ENCODE data around the gene POLE. TPM values are rescaled to one million over a fixed set of nuclear protein-coding genes. Genes with fewer than 3 reads are reported as not detected.

The POLE gene
- total RNA-seq, 1 experiment from 2014 or later = 54.0 TPM

DNA sequence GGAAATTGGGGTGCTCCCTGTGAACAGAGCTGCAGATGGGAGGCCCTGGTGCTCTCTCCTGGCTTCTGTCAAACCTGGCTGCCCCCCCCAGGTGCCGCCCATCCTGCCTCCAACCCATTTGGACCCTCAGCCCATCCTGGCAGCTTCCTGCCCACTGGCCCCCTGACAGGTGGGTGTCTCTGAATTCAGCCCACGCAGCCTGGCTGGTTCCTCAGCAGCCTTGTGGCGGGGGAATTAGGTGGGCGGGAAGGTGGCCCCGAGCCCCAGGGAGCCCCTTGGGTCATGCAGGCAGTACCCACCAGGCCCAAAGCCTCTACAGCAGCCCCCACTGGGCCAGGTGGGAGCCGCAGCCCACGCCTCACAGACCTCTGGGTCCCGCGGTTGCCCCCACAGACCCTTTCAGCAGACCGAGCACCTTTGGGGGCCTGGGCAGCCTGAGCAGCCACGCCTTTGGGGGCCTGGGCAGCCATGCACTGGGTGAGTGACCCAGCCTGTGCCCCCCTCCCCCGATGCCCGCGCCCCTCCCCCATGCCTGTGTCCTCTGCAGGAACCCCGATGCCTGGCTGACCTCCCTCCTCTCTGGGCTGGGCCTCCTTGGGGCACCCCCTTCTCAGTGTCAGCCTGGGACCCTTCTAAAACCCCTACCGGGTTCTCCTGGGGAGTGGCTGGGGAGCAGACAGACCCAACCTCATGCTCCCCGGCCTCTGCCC is 105.6 kb downstream of the POLE start:
- Histone ChIP-seq H3K4me3 (ENCODE audit: insufficient read depth, low read depth, low read length) (peak overlapping the region; percentile 36; the same call in 1 of the 2 replicates), H3K27me3 (ENCODE audit: control insufficient read depth, insufficient read depth, low read length) (peaks cover 43% of the 10 kb centered on the region)

DNA sequence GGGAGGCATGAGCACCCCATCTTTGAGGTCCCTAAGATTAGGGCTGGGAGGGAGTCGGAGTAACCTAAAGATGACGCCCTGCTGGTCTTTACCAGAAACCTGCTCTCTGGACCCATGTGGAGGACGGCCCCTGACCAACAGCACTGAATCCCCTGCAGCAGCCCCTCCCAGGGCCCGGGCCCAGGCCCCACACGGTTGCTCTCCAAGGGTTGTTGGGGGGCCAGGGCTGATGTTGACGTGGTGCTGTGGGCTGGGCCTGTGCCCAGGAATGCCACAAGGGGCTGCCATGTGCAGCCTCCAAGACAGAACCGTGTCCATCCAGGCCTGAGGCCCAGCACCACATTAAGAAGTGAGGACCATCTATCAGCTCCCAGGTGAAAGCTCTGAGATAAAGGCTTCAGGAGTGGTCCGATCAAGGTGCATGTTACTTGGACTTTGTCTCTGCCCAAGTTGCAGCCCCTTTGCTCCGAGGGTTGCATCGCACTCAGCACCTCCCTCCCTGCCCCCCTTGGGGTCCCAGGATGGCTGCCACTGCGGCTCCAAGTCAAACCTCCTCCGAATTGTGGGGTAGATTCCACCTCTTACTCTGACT is 106.3 kb downstream of the POLE start:
- Histone ChIP-seq H3K4me3 (ENCODE audit: insufficient read depth, low read depth, low read length) (no peak overlapping the region), H3K36me3 (replicated peaks; ENCODE audit: control insufficient read depth, insufficient read depth, low read length) (peaks cover 5% of the 10 kb centered on the region), H3K27me3 (ENCODE audit: control insufficient read depth, insufficient read depth, low read length) (peaks cover 38% of the 10 kb centered on the region)
- DNase-seq = no peak

More for the DNA sequence above, 105.6 kb downstream of the POLE start:
- DNase-seq = no peak
- peaks cover 5% of the 10 kb centered on the region for H3K36me3 ChIP-seq (replicated peaks; ENCODE audit: control insufficient read depth, insufficient read depth, low read length)

DNA sequence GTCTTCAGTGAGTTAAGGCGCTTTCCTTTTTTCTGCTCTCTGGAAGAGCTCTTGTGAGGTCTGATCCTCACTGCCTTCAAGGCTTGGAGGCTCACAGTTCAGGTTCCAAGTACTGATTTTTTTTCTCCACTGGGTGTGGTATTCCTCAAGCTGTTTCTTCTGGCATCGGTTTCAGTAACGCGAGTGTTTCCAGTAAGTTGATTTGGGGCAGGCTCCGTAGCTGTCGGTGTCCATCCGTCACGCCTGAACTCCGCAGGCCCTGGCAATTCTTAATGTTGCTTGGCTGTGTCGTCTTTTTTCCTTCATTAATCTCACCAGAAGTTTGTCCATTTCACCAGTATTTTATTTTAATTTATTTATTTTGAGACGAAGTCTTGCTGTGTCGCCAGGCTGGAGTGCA is 107.4 kb downstream of the POLE start:
- peaks cover 6% of the 10 kb centered on the region for H3K36me3 ChIP-seq (replicated peaks; ENCODE audit: control insufficient read depth, insufficient read depth, low read length)

DNA sequence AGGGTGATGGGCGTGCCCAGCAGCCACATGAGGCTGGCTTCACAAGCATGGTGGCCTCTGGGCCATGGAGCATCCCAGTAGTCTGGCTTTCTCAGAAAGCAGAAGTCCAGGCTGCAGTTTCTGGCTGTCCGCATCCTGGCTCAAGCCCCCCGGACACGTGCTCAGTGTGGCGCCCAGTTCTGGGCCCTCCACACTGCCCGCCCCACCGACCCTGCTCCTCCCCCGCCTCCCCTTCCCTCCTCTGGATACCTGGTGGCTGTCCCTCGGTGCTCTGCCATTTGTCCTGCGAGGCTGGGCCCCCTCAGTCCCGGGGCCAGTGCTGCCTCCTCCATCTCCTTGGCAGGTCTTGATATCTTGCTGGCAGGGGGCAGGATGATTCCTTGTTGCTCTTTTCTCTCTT is 108.3 kb downstream of the POLE start:
- H3K27me3 ChIP-seq (ENCODE audit: control insufficient read depth, insufficient read depth, low read length) = peaks cover 18% of the 10 kb centered on the region
- peaks cover 7% of the 10 kb centered on the region for H3K36me3 ChIP-seq (replicated peaks; ENCODE audit: control insufficient read depth, insufficient read depth, low read length)
- no peak for DNase-seq
- H3K4me3 ChIP-seq (ENCODE audit: insufficient read depth, low read depth, low read length) = no peak overlapping the region

More for the DNA sequence above, 107.4 kb downstream of the POLE start:
- no peak overlapping the region for H3K4me3 ChIP-seq (ENCODE audit: insufficient read depth, low read depth, low read length)
- H3K27me3 ChIP-seq (ENCODE audit: control insufficient read depth, insufficient read depth, low read length) = peaks cover 27% of the 10 kb centered on the region
- no peak for DNase-seq

DNA sequence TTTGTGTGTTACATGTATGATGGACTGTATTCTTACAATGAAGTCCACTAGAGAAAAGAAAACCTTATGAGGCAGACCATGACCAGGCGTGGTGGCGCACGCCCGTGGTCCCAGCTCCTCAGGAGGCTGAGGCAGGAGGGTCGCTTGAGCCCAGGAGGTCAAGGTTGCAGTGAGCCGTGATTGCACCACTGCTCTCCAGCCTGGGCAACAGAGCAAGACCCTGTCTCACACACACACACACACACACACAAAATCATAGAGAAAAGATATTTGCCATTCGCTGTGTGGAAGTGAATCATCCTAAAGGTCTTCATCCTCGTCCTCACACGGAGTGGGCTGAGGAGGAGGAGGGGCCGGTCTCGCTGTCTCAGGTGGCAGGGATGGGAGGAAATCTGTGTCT is 109.0 kb downstream of the POLE start:
- Histone ChIP-seq H3K4me3 (ENCODE audit: insufficient read depth, low read depth, low read length) (no peak overlapping the region), H3K36me3 (replicated peaks; ENCODE audit: control insufficient read depth, insufficient read depth, low read length) (peaks cover 7% of the 10 kb centered on the region), H3K27me3 (ENCODE audit: control insufficient read depth, insufficient read depth, low read length) (peaks cover 15% of the 10 kb centered on the region)
- DNase-seq = no peak

DNA sequence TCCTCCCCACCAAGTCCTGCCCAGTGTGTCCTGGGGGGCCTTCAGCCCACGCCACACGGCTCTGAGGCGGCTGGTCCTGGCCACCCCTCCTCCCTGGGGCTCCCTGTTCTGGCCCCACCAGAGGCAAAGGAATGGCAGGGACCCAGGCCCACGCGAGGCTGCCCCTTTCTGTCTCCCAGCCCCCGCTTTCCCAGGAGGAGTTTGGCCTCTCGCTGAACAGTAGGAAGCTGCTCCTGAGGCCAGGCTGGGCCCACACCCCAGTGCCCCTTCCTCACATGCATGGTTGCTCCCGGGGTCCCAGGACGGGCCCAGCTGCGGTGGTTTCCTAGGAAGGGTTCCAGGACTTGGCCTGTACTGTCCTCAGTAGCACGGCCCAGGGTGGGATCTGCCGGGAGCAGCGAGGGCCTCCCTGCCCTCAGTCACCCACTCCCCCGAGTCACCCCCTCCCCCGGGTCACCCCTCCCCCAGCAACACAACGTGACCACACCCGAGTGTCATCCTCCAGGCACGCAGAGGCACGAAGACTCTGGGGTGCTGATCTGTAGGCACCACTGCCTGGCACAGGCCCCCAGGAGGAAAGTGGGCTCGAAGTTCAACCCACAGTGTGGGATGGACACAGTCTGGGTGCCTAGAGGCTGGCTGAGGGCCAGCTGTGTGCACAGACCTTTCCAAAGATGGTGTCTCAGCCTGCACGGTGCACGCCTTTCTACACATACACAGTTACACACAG is 109.8 kb downstream of the POLE start:
- Histone ChIP-seq H3K36me3 (replicated peaks; ENCODE audit: control insufficient read depth, insufficient read depth, low read length) (peaks cover 7% of the 10 kb centered on the region), H3K4me3 (ENCODE audit: insufficient read depth, low read depth, low read length) (no peak overlapping the region), H3K27me3 (ENCODE audit: control insufficient read depth, insufficient read depth, low read length) (peaks cover 8% of the 10 kb centered on the region)
- DNase-seq = no peak

DNA sequence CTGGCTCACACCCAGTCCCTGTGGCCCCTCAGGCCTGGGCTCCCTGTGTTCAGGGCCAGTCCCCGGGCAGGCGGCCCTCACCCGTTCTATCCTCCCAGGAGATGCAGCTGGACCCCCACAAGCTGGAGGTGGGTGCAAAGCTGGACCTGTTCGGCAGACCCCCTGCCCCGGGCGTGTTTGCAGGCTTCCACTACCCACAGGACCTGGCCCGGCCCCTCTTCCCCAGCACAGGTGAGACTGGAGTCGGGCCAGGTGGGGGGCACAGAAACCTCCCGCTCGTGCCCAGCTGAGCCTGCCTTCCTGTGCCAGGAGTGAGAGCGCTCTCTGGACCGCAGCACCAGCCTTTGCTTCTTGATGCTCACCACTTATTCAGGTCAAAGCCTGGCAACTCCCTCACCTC is 110.4 kb downstream of the POLE start:
- Histone ChIP-seq H3K36me3 (replicated peaks; ENCODE audit: control insufficient read depth, insufficient read depth, low read length) (peaks cover 8% of the 10 kb centered on the region), H3K4me3 (ENCODE audit: insufficient read depth, low read depth, low read length) (no peak overlapping the region), H3K27me3 (ENCODE audit: control insufficient read depth, insufficient read depth, low read length) (peaks cover 2% of the 10 kb centered on the region; the same call in 1 of the 2 replicates)
- no peak for DNase-seq

DNA sequence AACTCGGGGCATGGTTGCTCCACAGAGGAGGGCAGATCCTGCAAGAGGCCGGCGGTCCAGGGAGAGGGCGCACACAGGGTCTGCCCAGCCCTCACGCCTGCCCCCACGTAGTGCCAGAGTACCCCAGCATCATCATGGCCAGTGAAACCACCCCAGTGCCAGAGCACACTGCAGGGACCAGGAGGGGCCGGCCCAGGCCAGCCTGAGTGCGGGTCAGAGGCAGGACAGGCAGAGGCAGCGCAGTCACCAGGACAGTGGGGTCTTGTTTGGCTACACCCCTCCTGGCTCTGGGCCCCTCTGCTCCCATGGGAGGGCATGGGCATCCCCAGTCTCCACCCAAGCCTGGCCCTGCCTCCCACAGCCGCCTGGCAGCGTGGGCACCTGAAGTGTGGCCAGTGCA is 111.5 kb downstream of the POLE start:
- Histone ChIP-seq H3K36me3 (replicated peaks; ENCODE audit: control insufficient read depth, insufficient read depth, low read length) (peaks cover 8% of the 10 kb centered on the region), H3K4me3 (ENCODE audit: insufficient read depth, low read depth, low read length) (no peak overlapping the region), H3K27me3 (ENCODE audit: control insufficient read depth, insufficient read depth, low read length) (no peaks in the 10 kb centered on the region; the same call in 1 of the 2 replicates)
- no peak for DNase-seq

DNA sequence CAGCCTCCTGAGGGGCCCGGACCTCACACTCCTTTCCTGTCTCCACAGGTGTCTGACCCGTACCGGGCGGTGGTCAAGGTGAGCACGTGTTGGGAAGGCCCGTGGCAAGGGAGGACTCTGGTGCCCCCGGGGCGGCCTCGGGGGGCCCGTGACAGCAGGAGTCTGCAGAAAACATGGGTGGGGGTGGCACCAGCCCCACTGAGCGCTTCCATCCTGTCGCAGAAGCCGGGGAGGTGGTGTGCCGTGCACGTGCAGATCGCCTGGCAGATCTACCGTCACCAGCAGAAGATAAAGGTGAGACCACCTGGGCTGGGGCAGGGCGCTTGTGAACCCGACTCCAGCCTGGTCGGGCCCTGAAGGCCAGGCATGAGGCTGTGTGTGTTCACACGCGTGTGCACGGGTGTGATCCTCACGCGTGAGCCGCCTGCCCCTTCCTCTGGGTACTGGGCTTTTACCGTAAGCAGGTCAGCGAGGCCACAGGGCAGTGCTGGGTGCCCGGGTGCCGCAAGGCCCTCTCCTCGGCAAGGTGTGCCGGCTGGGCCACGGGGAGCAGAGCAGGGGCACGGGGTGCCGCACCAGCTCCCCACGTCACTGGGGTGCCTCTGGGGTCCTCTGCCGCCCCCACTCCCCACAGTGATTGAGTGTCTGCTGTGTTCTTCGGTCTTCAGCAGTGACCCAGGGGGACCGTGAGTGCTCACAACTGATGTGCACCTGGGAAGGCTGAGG is 112.7 kb downstream of the POLE start:
- Histone ChIP-seq H3K36me3 (replicated peaks; ENCODE audit: control insufficient read depth, insufficient read depth, low read length) (peaks cover 8% of the 10 kb centered on the region), H3K4me3 (ENCODE audit: insufficient read depth, low read depth, low read length) (no peak overlapping the region), H3K27me3 (ENCODE audit: control insufficient read depth, insufficient read depth, low read length) (no peaks in the 10 kb centered on the region)
- no peak for DNase-seq

Other genes starting within 250 kb of the POLE start
- 17.5 and 26.6 TPM in 2 replicates for gene FBRSL1, start 197.2 kb downstream of the POLE start, total RNA-seq (2014; rRNA removed; shearing (Covaris generic))
- not detected in 2 replicates for gene LRCOL1, start 76.8 kb downstream of the POLE start, total RNA-seq (2014; rRNA removed; shearing (Covaris generic))
- 0.15 and 0.28 TPM in 2 replicates for gene P2RX2, start 68.6 kb downstream of the POLE start, total RNA-seq (2014; rRNA removed; shearing (Covaris generic))
- gene PXMP2, start 245 bp upstream of the POLE start, total RNA-seq (2014; rRNA removed; shearing (Covaris generic)) = 18.0 and 29.9 TPM in 2 replicates
- 125 and 161 TPM in 2 replicates for gene PGAM5, start 23.5 kb upstream of the POLE start, total RNA-seq (2014; rRNA removed; shearing (Covaris generic))
- gene ANKLE2, start 74.5 kb upstream of the POLE start, total RNA-seq (2014; rRNA removed; shearing (Covaris generic)) = 41.5 and 51.4 TPM in 2 replicates
- gene GOLGA3, start 141.5 kb upstream of the POLE start, total RNA-seq (2014; rRNA removed; shearing (Covaris generic)) = 21.3 and 34.6 TPM in 2 replicates
- gene CHFR, start 200.3 kb upstream of the POLE start, total RNA-seq (2014; rRNA removed; shearing (Covaris generic)) = 63.4 and 68.6 TPM in 2 replicates